Ishikawa (cell line): ENCODE measurements around the gene PAPOLB.

Experiments used
- CEBPB ChIP-seq: IDR thresholded peaks from 2 replicates; pipeline ENCODE4 v1.6.1; 2012
- CREB1 ChIP-seq: IDR thresholded peaks from 2 replicates; pipeline ENCODE4 v1.6.1; 2012; ENCODE audit warnings: low read depth
- EGR1 ChIP-seq: IDR thresholded peaks from 2 replicates; pipeline ENCODE4 v1.6.1; 2012
- EP300 ChIP-seq: IDR thresholded peaks from 2 replicates; pipeline ENCODE4 v1.6.1; 2012; ENCODE audit warnings: borderline replicate concordance
- FOXM1 ChIP-seq: IDR thresholded peaks from 2 replicates; pipeline ENCODE4 v1.6.1; 2012; ENCODE audit warnings: low read depth, borderline replicate concordance
- NFIC ChIP-seq: IDR thresholded peaks from 2 replicates; pipeline ENCODE4 v1.6.1; 2012
- RAD21 ChIP-seq: IDR thresholded peaks from 2 replicates; pipeline ENCODE4 v1.6.1; 2012; ENCODE audit warnings: low read depth
- REST ChIP-seq: IDR thresholded peaks from 2 replicates; pipeline ENCODE4 v1.6.1; 2012; ENCODE audit warnings: low read depth, mild to moderate bottlenecking
- TAF1 ChIP-seq: IDR thresholded peaks from 2 replicates; pipeline ENCODE4 v1.6.1; 2012; ENCODE audit warnings: low read depth, mild to moderate bottlenecking
- TCF12 ChIP-seq: IDR thresholded peaks from 2 replicates; pipeline ENCODE4 v1.6.1; 2012; ENCODE audit warnings: low read depth
- TEAD4 ChIP-seq: IDR thresholded peaks from 2 replicates; pipeline ENCODE4 v1.6.1; 2012
- USF1 ChIP-seq: IDR thresholded peaks from 2 replicates; pipeline ENCODE4 v1.6.1; 2012
- YY1 ChIP-seq: IDR thresholded peaks from 2 replicates; pipeline ENCODE4 v1.6.1; 2012; ENCODE audit warnings: low read depth
- ZBTB7A ChIP-seq: IDR thresholded peaks from 2 replicates; pipeline ENCODE4 v1.6.1; 2012; ENCODE audit warnings: low read depth
- TF ChIP-seq, protein P1 (sequence below): IDR thresholded peaks from 2 replicates; pipeline ENCODE4 v1.6.1; 2012

The PAPOLB gene

GRCh38 chr7:4820967-4821471 lies 40.8 kb downstream of the PAPOLB start:
- TF ChIP-seq, protein P1, sequence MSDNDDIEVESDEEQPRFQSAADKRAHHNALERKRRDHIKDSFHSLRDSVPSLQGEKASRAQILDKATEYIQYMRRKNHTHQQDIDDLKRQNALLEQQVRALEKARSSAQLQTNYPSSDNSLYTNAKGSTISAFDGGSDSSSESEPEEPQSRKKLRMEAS = no peak
- no peak for TF ChIP-seq NFIC
- TF ChIP-seq TEAD4 = no peak
- no peak for TF ChIP-seq ZBTB7A
- no peak for TF ChIP-seq RAD21
- no peak for TF ChIP-seq USF1
- TF ChIP-seq EP300 = no peak
- no peak for TF ChIP-seq TCF12
- no peak for TF ChIP-seq CEBPB
- no peak for TF ChIP-seq EGR1
- no peak for TF ChIP-seq FOXM1

DNA sequence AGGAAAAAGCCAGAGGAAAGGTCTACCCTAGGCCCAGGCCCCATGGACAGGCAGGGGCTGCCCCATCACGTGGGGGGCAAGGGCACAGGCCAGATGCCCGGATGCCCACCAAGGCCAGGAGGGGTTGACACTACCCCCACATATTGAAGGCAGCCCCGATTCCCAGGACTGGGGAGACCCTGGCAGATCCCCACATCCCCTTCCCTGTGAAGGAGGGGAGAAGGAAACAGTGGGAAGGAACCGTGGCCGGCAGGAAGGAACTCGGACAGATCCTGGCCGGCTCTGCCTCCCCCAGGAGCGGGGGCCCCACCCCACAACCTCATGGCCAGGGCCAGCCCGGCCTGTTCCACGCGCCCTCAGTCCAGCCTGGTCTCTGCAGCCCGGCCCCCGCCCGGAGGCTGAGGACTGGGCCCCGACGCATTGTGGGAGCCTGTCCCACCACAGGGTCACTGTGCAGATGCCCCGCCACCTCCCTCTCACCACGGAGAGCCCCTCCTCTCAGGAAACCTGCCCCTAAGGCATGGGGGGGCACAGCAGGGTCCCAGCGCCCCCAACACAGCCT lies 41.3 kb downstream of the PAPOLB start:
- TF ChIP-seq FOXM1 (no peak), NFIC (no peak), TEAD4 (no peak), RAD21 (no peak), USF1 (no peak), EP300 (no peak), YY1 (no peak), TCF12 (no peak), CREB1 (no peak), ZBTB7A (no peak), REST (no peak), TAF1 (no peak), CEBPB (no peak), EGR1 (no peak)
- TF ChIP-seq, protein P1 = no peak

GRCh38 chr7:4819560-4820404 lies 42.0 kb downstream of the PAPOLB start:
- no peak for TF ChIP-seq CEBPB
- TF ChIP-seq FOXM1 = no peak
- no peak for TF ChIP-seq EGR1
- no peak for TF ChIP-seq NFIC

DNA sequence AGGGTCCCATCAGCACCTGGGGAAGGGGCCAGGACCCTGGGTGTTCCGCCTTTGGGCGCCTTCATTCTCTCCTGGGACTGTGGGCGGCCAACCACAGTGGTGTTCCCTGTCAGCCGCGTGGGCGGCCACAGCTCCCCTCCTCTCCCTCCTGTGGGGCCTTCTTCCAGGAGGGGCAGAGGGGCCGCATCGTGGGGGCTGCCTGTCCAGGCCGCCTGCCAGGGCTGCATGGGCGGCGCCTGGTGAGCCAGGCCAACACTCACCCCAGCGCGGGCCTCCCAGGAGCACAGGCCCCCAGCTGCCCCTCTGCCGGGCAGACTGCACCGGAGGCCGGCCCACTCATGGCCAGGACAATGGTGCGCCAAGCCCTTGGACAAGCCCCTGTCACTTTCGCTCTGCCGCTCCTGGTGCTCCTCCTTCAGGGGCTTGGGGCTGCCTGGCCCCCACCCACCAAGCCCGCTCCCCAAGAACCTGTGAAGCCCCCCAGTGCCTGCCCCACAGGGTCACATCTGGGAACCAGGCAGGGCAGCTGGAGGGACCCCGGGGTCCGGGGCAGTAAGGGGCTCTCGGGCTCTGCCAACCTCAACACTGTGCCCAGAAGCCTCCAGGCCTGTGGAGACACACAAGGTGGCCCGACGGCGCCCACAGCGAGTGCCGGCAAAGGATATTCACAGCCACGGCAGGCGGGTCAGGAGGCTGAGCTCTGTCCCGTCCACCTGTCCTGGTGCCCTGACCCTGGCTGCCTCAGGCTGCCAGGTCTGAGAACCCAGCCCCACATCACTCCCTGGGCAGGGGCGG lies 43.6 kb downstream of the PAPOLB start:
- TF ChIP-seq NFIC = no peak
- no peak for TF ChIP-seq RAD21
- TF ChIP-seq, protein P1 = no peak
- no peak for TF ChIP-seq YY1
- no peak for TF ChIP-seq CEBPB
- no peak for TF ChIP-seq TCF12
- no peak for TF ChIP-seq EGR1
- no peak for TF ChIP-seq FOXM1
- TF ChIP-seq ZBTB7A = no peak
- no peak for TF ChIP-seq EP300
- no peak for TF ChIP-seq CREB1
- no peak for TF ChIP-seq REST
- no peak for TF ChIP-seq TEAD4
- no peak for TF ChIP-seq USF1
- no peak for TF ChIP-seq TAF1
